ENCODE measurements around the gene TNRC18. TPM values are rescaled to one million over a fixed set of nuclear protein-coding genes. Genes with fewer than 3 reads are reported as not detected.
"Not testable (repeated sequence)": the region's sequence is repeated elsewhere in the genome, so short reads cannot be mapped to it uniquely, and the experiment has no call there.

TNRC18 gene
- total RNA-seq, 1 experiment from 2014 or later, result 44.3 TPM

- DNase-seq, result no peak
- Histone ChIP-seq H3K36me3 (replicated peaks; ENCODE audit: control insufficient read depth, insufficient read depth, low read length) (no peaks in the 10 kb centered on the region; the same call in 1 of the 2 replicates), H3K27me3 (ENCODE audit: control insufficient read depth, insufficient read depth, low read length) (no peaks in the 10 kb centered on the region), H3K4me3 (ENCODE audit: insufficient read depth, low read depth, low read length) (no peak overlapping the region)
Observed at GRCh38 chr7:5342631-5343030, 81.0 kb downstream of the TNRC18 start.

- no peaks in the 10 kb centered on the region for H3K27me3 ChIP-seq (ENCODE audit: control insufficient read depth, insufficient read depth, low read length)
- no peak for DNase-seq
- no peaks in the 10 kb centered on the region; the same call in 1 of the 2 replicates for H3K36me3 ChIP-seq (replicated peaks; ENCODE audit: control insufficient read depth, insufficient read depth, low read length)
- H3K4me3 ChIP-seq (ENCODE audit: insufficient read depth, low read depth, low read length), result no peak overlapping the region
Observed at GRCh38 chr7:5339955-5340354, 83.7 kb downstream of the TNRC18 start.

DNA sequence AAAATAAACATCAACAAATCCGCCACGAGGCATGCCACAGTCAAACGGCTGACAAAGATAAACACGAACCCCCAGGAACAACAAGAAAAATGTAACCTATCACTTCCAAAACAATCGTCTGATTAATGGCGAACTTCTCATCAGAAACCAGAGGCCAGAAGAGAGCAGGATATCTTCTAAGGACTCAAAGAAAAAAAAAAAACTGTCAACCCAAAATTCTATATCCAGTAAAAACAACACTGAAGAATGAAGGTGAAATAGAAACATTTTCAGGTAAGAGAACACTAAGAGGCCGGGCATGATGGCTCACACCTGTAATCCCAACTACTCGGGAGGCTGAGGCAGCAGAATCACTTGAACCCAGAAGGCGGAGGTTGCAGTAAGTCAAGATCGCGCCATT, 86.6 kb downstream of the TNRC18 start:
- Histone ChIP-seq H3K36me3 (replicated peaks; ENCODE audit: control insufficient read depth, insufficient read depth, low read length) (no peaks in the 10 kb centered on the region; the same call in 1 of the 2 replicates), H3K27me3 (ENCODE audit: control insufficient read depth, insufficient read depth, low read length) (no peaks in the 10 kb centered on the region), H3K4me3 (ENCODE audit: insufficient read depth, low read depth, low read length) (no peak overlapping the region)
- no peak for DNase-seq

DNA sequence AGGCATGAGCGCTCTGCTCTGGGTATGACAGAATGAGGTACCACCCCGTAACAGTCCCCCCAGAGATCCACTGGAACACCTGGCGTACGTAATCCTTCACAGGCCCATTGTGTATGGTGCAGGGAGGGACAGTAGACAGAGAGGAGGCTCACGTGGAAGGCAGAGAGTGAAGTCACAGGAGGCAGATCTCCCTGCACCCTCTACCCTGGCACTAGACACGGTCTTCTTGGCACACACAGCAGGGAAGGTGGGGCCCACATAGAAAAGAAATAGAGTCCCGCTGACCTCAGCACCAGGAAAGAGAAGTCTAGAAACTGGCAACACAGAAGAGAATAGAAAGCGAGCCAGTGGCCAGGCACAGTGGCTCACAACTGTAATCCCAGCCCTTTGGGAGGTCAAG, 89.0 kb downstream of the TNRC18 start:
- Histone ChIP-seq H3K36me3 (replicated peaks; ENCODE audit: control insufficient read depth, insufficient read depth, low read length) (no peaks in the 10 kb centered on the region), H3K4me3 (ENCODE audit: insufficient read depth, low read depth, low read length) (no peak overlapping the region)
- peak; percentile 15 for DNase-seq

GRCh38 chr7:5333121-5334045, 90.3 kb downstream of the TNRC18 start:
- DNase-seq, result peak; percentile 68
- H3K4me3 ChIP-seq (ENCODE audit: insufficient read depth, low read depth, low read length), result no peak overlapping the region

More for the DNA sequence above, 89.0 kb downstream of the TNRC18 start:
- H3K27me3 ChIP-seq (ENCODE audit: control insufficient read depth, insufficient read depth, low read length), result no peaks in the 10 kb centered on the region

GRCh38 chr7:5332579-5332978, 91.1 kb downstream of the TNRC18 start:
- peak; percentile 59 for DNase-seq
- Histone ChIP-seq H3K4me3 (ENCODE audit: insufficient read depth, low read depth, low read length) (no peak overlapping the region), H3K36me3 (replicated peaks; ENCODE audit: control insufficient read depth, insufficient read depth, low read length) (no peaks in the 10 kb centered on the region), H3K27me3 (ENCODE audit: control insufficient read depth, insufficient read depth, low read length) (no peaks in the 10 kb centered on the region)

More at GRCh38 chr7:5333121-5334045, 90.3 kb downstream of the TNRC18 start:
- H3K36me3 ChIP-seq (replicated peaks; ENCODE audit: control insufficient read depth, insufficient read depth, low read length), result no peaks in the 10 kb centered on the region
- no peaks in the 10 kb centered on the region for H3K27me3 ChIP-seq (ENCODE audit: control insufficient read depth, insufficient read depth, low read length)

DNA sequence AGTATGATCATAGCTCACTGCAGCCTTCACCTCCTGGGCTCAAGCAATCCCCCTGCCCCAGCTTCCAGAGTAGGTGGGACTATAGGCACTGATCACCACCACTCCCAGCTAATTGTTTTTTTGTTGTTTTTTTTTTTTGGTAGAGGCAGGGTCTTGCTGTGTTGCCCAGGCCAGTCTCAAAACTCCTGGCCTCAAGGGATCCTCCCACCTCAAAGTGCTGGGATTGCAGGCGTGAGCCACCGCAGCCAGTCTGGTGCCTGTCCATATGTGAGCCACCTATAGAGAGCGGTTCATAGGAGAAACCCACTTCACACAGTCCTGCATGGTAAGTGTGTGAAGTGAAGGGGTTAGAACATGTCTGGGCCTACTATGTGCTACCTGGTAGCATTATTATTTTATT, 93.3 kb downstream of the TNRC18 start:
- peak; percentile 16 for DNase-seq
- Histone ChIP-seq H3K27me3 (ENCODE audit: control insufficient read depth, insufficient read depth, low read length) (no peaks in the 10 kb centered on the region), H3K36me3 (replicated peaks; ENCODE audit: control insufficient read depth, insufficient read depth, low read length) (no peaks in the 10 kb centered on the region), H3K4me3 (ENCODE audit: insufficient read depth, low read depth, low read length) (no peak overlapping the region)

DNA sequence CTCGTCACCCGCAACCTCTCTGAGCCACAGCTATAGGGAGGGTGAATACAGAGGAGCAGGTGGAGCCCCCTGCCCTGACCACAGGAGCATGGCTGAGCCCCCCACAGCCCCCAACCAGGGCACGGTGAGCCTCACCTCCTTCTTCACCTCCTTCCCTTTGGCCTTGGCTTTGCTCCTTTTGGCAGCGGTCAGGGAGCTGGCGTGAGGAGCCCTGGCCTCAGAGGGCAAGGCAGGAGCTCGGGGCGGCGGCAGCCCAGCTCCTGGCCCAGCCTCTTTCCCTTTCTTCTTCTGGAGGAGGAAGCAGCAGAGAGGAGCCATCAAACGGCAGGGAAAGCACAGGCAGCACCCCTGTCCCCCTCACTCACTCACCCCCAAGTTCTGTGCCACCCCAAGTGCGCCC, 98.7 kb downstream of the TNRC18 start:
- H3K27me3 ChIP-seq (ENCODE audit: control insufficient read depth, insufficient read depth, low read length), result no peaks in the 10 kb centered on the region
- peak; percentile 34 for DNase-seq
- no peak overlapping the region for H3K4me3 ChIP-seq (ENCODE audit: insufficient read depth, low read depth, low read length)
- H3K36me3 ChIP-seq (replicated peaks; ENCODE audit: control insufficient read depth, insufficient read depth, low read length), result no peaks in the 10 kb centered on the region

- not testable (repeated sequence) for H3K4me3 ChIP-seq (ENCODE audit: insufficient read depth, low read depth, low read length); H3K36me3 ChIP-seq (replicated peaks; ENCODE audit: control insufficient read depth, insufficient read depth, low read length); H3K27me3 ChIP-seq (ENCODE audit: control insufficient read depth, insufficient read depth, low read length)
- peak; percentile 35 for DNase-seq
Observed at GRCh38 chr7:5323800-5324781, 99.5 kb downstream of the TNRC18 start.

DNA sequence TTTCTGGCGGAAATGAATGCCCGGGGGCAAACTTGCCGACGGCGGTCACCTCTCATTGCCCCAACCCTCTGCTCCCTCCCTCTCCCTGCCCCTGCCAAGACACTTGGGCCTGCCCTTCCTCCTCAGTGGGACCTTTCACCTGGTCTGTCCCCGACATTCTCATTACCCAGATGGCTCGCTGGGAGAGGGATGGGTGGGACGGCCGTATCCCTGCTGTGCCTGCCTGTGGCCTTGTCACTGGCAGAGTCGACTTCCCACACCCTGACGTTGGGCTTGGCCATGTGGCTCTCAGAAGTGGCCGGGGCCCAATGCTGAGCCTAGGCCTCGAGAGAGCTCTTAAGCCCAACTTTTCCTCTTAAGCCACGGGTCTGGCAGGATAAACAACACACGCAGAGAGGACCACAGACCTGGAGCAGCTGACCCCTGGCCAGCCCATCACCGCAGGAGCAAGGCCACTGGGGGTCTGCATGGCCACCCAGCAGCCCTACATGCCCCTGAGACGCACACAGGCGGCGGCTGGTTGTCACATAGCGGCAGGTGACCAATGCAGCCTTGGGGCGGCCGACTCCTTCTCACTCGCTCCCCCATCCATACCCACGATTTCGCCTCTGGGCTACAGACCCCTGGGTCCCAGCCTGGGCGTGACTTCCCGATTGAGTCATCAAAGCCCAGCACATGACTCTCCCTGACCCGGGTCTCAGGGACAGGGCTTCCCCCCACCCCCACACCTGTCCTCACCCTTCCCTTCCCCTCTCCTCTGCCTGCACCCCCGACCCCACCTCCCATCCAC, 100.8 kb downstream of the TNRC18 start:
- Histone ChIP-seq H3K36me3 (replicated peaks; ENCODE audit: control insufficient read depth, insufficient read depth, low read length) (no peaks in the 10 kb centered on the region), H3K4me3 (ENCODE audit: insufficient read depth, low read depth, low read length) (no peak overlapping the region), H3K27me3 (ENCODE audit: control insufficient read depth, insufficient read depth, low read length) (no peaks in the 10 kb centered on the region)
- DNase-seq, result peak; percentile 48

GRCh38 chr7:5320802-5321396, 102.7 kb downstream of the TNRC18 start:
- DNase-seq, result peak; percentile 30
- no peak overlapping the region for H3K4me3 ChIP-seq (ENCODE audit: insufficient read depth, low read depth, low read length)
- H3K36me3 ChIP-seq (replicated peaks; ENCODE audit: control insufficient read depth, insufficient read depth, low read length), result no peaks in the 10 kb centered on the region
- no peaks in the 10 kb centered on the region for H3K27me3 ChIP-seq (ENCODE audit: control insufficient read depth, insufficient read depth, low read length)

GRCh38 chr7:5320391-5320790, 103.2 kb downstream of the TNRC18 start:
- peak; percentile 30 for DNase-seq
- no peaks in the 10 kb centered on the region for H3K36me3 ChIP-seq (replicated peaks; ENCODE audit: control insufficient read depth, insufficient read depth, low read length)
- no peak overlapping the region for H3K4me3 ChIP-seq (ENCODE audit: insufficient read depth, low read depth, low read length)
- no peaks in the 10 kb centered on the region for H3K27me3 ChIP-seq (ENCODE audit: control insufficient read depth, insufficient read depth, low read length)

- not testable (repeated sequence) for H3K27me3 ChIP-seq (ENCODE audit: control insufficient read depth, insufficient read depth, low read length); DNase-seq; H3K36me3 ChIP-seq (replicated peaks; ENCODE audit: control insufficient read depth, insufficient read depth, low read length); H3K4me3 ChIP-seq (ENCODE audit: insufficient read depth, low read depth, low read length)
Observed at GRCh38 chr7:5318613-5319012, 105.0 kb downstream of the TNRC18 start.

- Histone ChIP-seq H3K36me3 (replicated peaks; ENCODE audit: control insufficient read depth, insufficient read depth, low read length) (no peaks in the 10 kb centered on the region), H3K27me3 (ENCODE audit: control insufficient read depth, insufficient read depth, low read length) (no peaks in the 10 kb centered on the region), H3K4me3 (ENCODE audit: insufficient read depth, low read depth, low read length) (no peak overlapping the region)
- DNase-seq, result peak; percentile 26
Observed at GRCh38 chr7:5315761-5316160, 107.9 kb downstream of the TNRC18 start.

All from H7 (cell line).